ENCODE results near the gene DENND1A. TPM values are rescaled to one million over a fixed set of nuclear protein-coding genes. Genes with fewer than 3 reads are reported as not detected.
"Not testable (repeated sequence)": the region's sequence is repeated elsewhere in the genome, so short reads cannot be mapped to it uniquely, and the experiment has no call there.

DENND1A gene
- total RNA-seq, 1 donor from 2014 or later = 16.3 TPM

- DNase-seq (ENCODE audit: low read depth) = no peak
These were observed 528.9 kb downstream of the DENND1A start for GRCh38 chr9:123400926-123401503.

GRCh38 chr9:123399803-123400378 is 530.0 kb downstream of the DENND1A start:
- no peak for DNase-seq (ENCODE audit: low read depth)

- not testable (repeated sequence) for DNase-seq (ENCODE audit: low read depth)
These were observed 531.0 kb downstream of the DENND1A start for GRCh38 chr9:123398938-123399337.

GRCh38 chr9:123397975-123398374 is 532.0 kb downstream of the DENND1A start:
- DNase-seq (ENCODE audit: low read depth) = no peak

- DNase-seq (ENCODE audit: low read depth) = no peak
These were observed 534.0 kb downstream of the DENND1A start for GRCh38 chr9:123395689-123396511.

GRCh38 chr9:123395276-123395688 is 534.6 kb downstream of the DENND1A start:
- peak; percentile 61 for DNase-seq (ENCODE audit: low read depth)

GRCh38 chr9:123394291-123395235 is 535.4 kb downstream of the DENND1A start:
- DNase-seq (ENCODE audit: low read depth) = no peak

GRCh38 chr9:123392802-123393201 is 537.1 kb downstream of the DENND1A start:
- DNase-seq (ENCODE audit: low read depth) = no peak

- no peak for DNase-seq (ENCODE audit: low read depth)
These were observed 538.0 kb downstream of the DENND1A start for GRCh38 chr9:123391946-123392345.

- DNase-seq (ENCODE audit: low read depth) = no peak
These were observed 538.7 kb downstream of the DENND1A start for GRCh38 chr9:123391233-123391632.

- no peak for DNase-seq (ENCODE audit: low read depth)
These were observed 539.4 kb downstream of the DENND1A start for GRCh38 chr9:123390337-123391135.

GRCh38 chr9:123389698-123390097 is 540.2 kb downstream of the DENND1A start:
- DNase-seq (ENCODE audit: low read depth) = no peak

- DNase-seq (ENCODE audit: low read depth) = no peak
These were observed 540.9 kb downstream of the DENND1A start for GRCh38 chr9:123389070-123389469.

- DNase-seq (ENCODE audit: low read depth) = no peak
These were observed 542.2 kb downstream of the DENND1A start for GRCh38 chr9:123387686-123388085.

- no peak for DNase-seq (ENCODE audit: low read depth)
These were observed 546.3 kb downstream of the DENND1A start for GRCh38 chr9:123383512-123384170.

- DNase-seq (ENCODE audit: low read depth) = no peak
These were observed 547.0 kb downstream of the DENND1A start for GRCh38 chr9:123382653-123383511.

GRCh38 chr9:123380852-123381705 is 548.8 kb downstream of the DENND1A start:
- no peak for DNase-seq (ENCODE audit: low read depth)
